Measurements from ENCODE around the gene PRDM2. TPM values are rescaled to one million over a fixed set of nuclear protein-coding genes. Genes with fewer than 3 reads are reported as not detected.
"Not testable (repeated sequence)": the region's sequence is repeated elsewhere in the genome, so short reads cannot be mapped to it uniquely, and the experiment has no call there.

Gene PRDM2
- total RNA-seq, 2 experiments from 2014 or later: 75.2 to 79.8 TPM

GRCh38 chr1:13679651-13680050 lies 20.3 kb upstream of the PRDM2 start:
- no peak for DNase-seq
- Mint-ChIP-seq H3K27ac (no peak overlapping the region), H3K36me3 (no peaks in the 10 kb centered on the region), H3K27me3 (peaks cover 22% of the 10 kb centered on the region), H3K4me3 (no peak overlapping the region), H3K9me3 (peaks cover 9% of the 10 kb centered on the region), H3K4me1 (no peaks in the 10 kb centered on the region)
- POLR2A ChIA-PET: interaction anchor here (0.5 kb wide), 1 partner anchor 14 kb away, joined by 7 read pairs; no protein-coding TSS in a partner anchor
- ATAC-seq (ENCODE audit: low read depth): no peak

- ATAC-seq (ENCODE audit: low read depth); POLR2A ChIA-PET; H3K4me3 Mint-ChIP-seq; DNase-seq; H3K4me1 Mint-ChIP-seq; H3K9me3 Mint-ChIP-seq; H3K36me3 Mint-ChIP-seq; H3K27ac Mint-ChIP-seq: not testable (repeated sequence)
- peaks cover 18% of the 10 kb centered on the region for H3K27me3 Mint-ChIP-seq
Observed at GRCh38 chr1:13680609-13681008, 19.4 kb upstream of the PRDM2 start.

GRCh38 chr1:13681921-13682320 lies 18.1 kb upstream of the PRDM2 start:
- DNase-seq (no peak), ATAC-seq (ENCODE audit: low read depth) (no peak)
- Mint-ChIP-seq H3K4me1 (no peaks in the 10 kb centered on the region), H3K9me3 (peaks cover 4% of the 10 kb centered on the region), H3K27me3 (peaks cover 13% of the 10 kb centered on the region), H3K4me3 (no peak overlapping the region), H3K36me3 (no peaks in the 10 kb centered on the region), H3K27ac (no peak overlapping the region)
- POLR2A ChIA-PET: no interaction called here

GRCh38 chr1:13682444-13682843 lies 17.5 kb upstream of the PRDM2 start:
- POLR2A ChIA-PET: no interaction called here
- no peaks in the 10 kb centered on the region for H3K4me1 Mint-ChIP-seq
- H3K9me3 Mint-ChIP-seq: peaks cover 3% of the 10 kb centered on the region
- H3K36me3 Mint-ChIP-seq: no peaks in the 10 kb centered on the region
- ATAC-seq (ENCODE audit: low read depth) (no peak), DNase-seq (no peak)
- H3K27me3 Mint-ChIP-seq: peaks cover 13% of the 10 kb centered on the region
- no peak overlapping the region for H3K27ac Mint-ChIP-seq
- H3K4me3 Mint-ChIP-seq: no peak overlapping the region

- Mint-ChIP-seq H3K27me3 (peaks cover 13% of the 10 kb centered on the region), H3K36me3 (no peaks in the 10 kb centered on the region), H3K4me3 (no peak overlapping the region), H3K4me1 (no peaks in the 10 kb centered on the region), H3K27ac (no peak overlapping the region), H3K9me3 (peaks cover 3% of the 10 kb centered on the region)
- DNase-seq: no peak
- POLR2A ChIA-PET: no interaction called here
- ATAC-seq (ENCODE audit: low read depth): no peak
Observed at GRCh38 chr1:13683206-13683605, 16.8 kb upstream of the PRDM2 start.

GRCh38 chr1:13687151-13687715 lies 12.8 kb upstream of the PRDM2 start:
- POLR2A ChIA-PET: no interaction called here
- no peak for ATAC-seq (ENCODE audit: low read depth)
- no peaks in the 10 kb centered on the region for H3K9me3 Mint-ChIP-seq
- no peak for DNase-seq
- H3K27me3 Mint-ChIP-seq: peaks cover 9% of the 10 kb centered on the region
- no peak overlapping the region for H3K4me3 Mint-ChIP-seq
- no peaks in the 10 kb centered on the region for H3K4me1 Mint-ChIP-seq
- H3K27ac Mint-ChIP-seq: no peak overlapping the region
- H3K36me3 Mint-ChIP-seq: no peaks in the 10 kb centered on the region

GRCh38 chr1:13693094-13693493 lies 6.9 kb upstream of the PRDM2 start:
- not testable (repeated sequence) for H3K9me3 Mint-ChIP-seq; ATAC-seq (ENCODE audit: low read depth); H3K36me3 Mint-ChIP-seq; H3K27ac Mint-ChIP-seq; H3K4me1 Mint-ChIP-seq; H3K27me3 Mint-ChIP-seq; H3K4me3 Mint-ChIP-seq; DNase-seq
- POLR2A ChIA-PET: interaction anchor here (1.8 kb wide), 1 partner anchor 56 kb away, joined by 4 read pairs; no protein-coding TSS in a partner anchor

- POLR2A ChIA-PET: interaction anchor here (0.6 kb wide), 1 partner anchor 1166 kb away, joined by 4 read pairs; no protein-coding TSS in a partner anchor
- DNase-seq: no peak
- no peaks in the 10 kb centered on the region for H3K9me3 Mint-ChIP-seq
- H3K27ac Mint-ChIP-seq: no peak overlapping the region
- no peak for ATAC-seq (ENCODE audit: low read depth)
- peaks cover 10% of the 10 kb centered on the region for H3K4me1 Mint-ChIP-seq
- no peak overlapping the region for H3K4me3 Mint-ChIP-seq
- peaks cover 3% of the 10 kb centered on the region for H3K36me3 Mint-ChIP-seq
- H3K27me3 Mint-ChIP-seq: no peaks in the 10 kb centered on the region
Observed at GRCh38 chr1:13694886-13695684, 4.9 kb upstream of the PRDM2 start.

GRCh38 chr1:13697738-13698137 lies 2.2 kb upstream of the PRDM2 start:
- Mint-ChIP-seq H3K4me3 (no peak overlapping the region), H3K9me3 (no peaks in the 10 kb centered on the region), H3K27ac (no peak overlapping the region), H3K27me3 (no peaks in the 10 kb centered on the region), H3K36me3 (peaks cover 4% of the 10 kb centered on the region), H3K4me1 (peaks cover 19% of the 10 kb centered on the region)
- ATAC-seq (ENCODE audit: low read depth) (no peak), DNase-seq (no peak)
- POLR2A ChIA-PET: no interaction called here

GRCh38 chr1:13699510-13699909 lies 478 bp upstream of the PRDM2 start:
- Mint-ChIP-seq H3K27me3 (no peaks in the 10 kb centered on the region), H3K9me3 (no peaks in the 10 kb centered on the region), H3K4me1 (peaks cover 25% of the 10 kb centered on the region), H3K4me3 (peak overlapping the region; percentile 72), H3K36me3 (peaks cover 4% of the 10 kb centered on the region), H3K27ac (peak overlapping the region; percentile 77)
- POLR2A ChIA-PET: interaction anchor here (0.6 to 1.7 kb wide), 4 partner anchors 23 to 50 kb away, joined by 3 to 16 read pairs (median 6); no protein-coding TSS in a partner anchor
- DNase-seq (peak; percentile 42), ATAC-seq (ENCODE audit: low read depth) (no peak)

- Mint-ChIP-seq H3K4me3 (peak overlapping the region; percentile 97), H3K27me3 (no peaks in the 10 kb centered on the region), H3K36me3 (peaks cover 7% of the 10 kb centered on the region), H3K9me3 (no peaks in the 10 kb centered on the region), H3K27ac (peak overlapping the region; percentile 98), H3K4me1 (peaks cover 35% of the 10 kb centered on the region)
- DNase-seq: no peak
- POLR2A ChIA-PET: interaction anchor here (0.9 to 3.1 kb wide), 4 partner anchors 25 to 49 kb away, joined by 4 to 19 read pairs (median 6); no protein-coding TSS in a partner anchor
- ATAC-seq (ENCODE audit: low read depth): peak; percentile 55
Observed at GRCh38 chr1:13700521-13701270, 708 bp downstream of the PRDM2 start.

- Mint-ChIP-seq H3K9me3 (no peaks in the 10 kb centered on the region), H3K4me1 (peaks cover 39% of the 10 kb centered on the region), H3K27me3 (no peaks in the 10 kb centered on the region), H3K36me3 (peaks cover 11% of the 10 kb centered on the region), H3K27ac (peak overlapping the region; percentile 98), H3K4me3 (peak overlapping the region; percentile 97)
- no peak for ATAC-seq (ENCODE audit: low read depth)
- no peak for DNase-seq
- POLR2A ChIA-PET: interaction anchor here (0.9 to 3.1 kb wide), 4 partner anchors 24 to 48 kb away, joined by 4 to 19 read pairs (median 6); no protein-coding TSS in a partner anchor
Observed at GRCh38 chr1:13701271-13701640, 1.3 kb downstream of the PRDM2 start.

- Mint-ChIP-seq H3K27ac (peak overlapping the region; percentile 91), H3K27me3 (no peaks in the 10 kb centered on the region), H3K9me3 (no peaks in the 10 kb centered on the region), H3K4me3 (peak overlapping the region; percentile 97), H3K36me3 (peaks cover 12% of the 10 kb centered on the region), H3K4me1 (peaks cover 41% of the 10 kb centered on the region)
- no peak for DNase-seq
- POLR2A ChIA-PET: interaction anchor here (0.6 to 3.1 kb wide), 7 partner anchors 17 to 158 kb away, joined by 3 to 19 read pairs (median 4); no protein-coding TSS in a partner anchor
- ATAC-seq (ENCODE audit: low read depth): peak; percentile 69
Observed at GRCh38 chr1:13702425-13703127, 2.6 kb downstream of the PRDM2 start.

Data from activated naive CD8-positive, alpha-beta T cell treated with anti-CD3 and anti-CD28 coated beads, Interleukin-2, amount 10 ng/mL, durations not matched to agents 7 days and 5 days (primary cell).